HCEC 1CT (cell line): ENCODE measurements around the gene CDK13.
"Not testable (repeated sequence)": the region's sequence is repeated elsewhere in the genome, so short reads cannot be mapped to it uniquely, and the experiment has no call there.

Experiments
- DNase-seq: peaks from one replicate; pipeline ENCODE4 v3.0.0-alpha.2; 2017

CDK13 gene

GRCh38 chr7:40105879-40106473 is 155.9 kb downstream of the CDK13 start:
- no peak for DNase-seq

GRCh38 chr7:40115936-40116335 is 165.9 kb downstream of the CDK13 start:
- no peak for DNase-seq

GRCh38 chr7:40117199-40117598 is 167.1 kb downstream of the CDK13 start:
- not testable (repeated sequence) for DNase-seq

- DNase-seq, result not testable (repeated sequence)
These were observed 168.1 kb downstream of the CDK13 start for GRCh38 chr7:40118201-40118600.

GRCh38 chr7:40120020-40120419 is 170.0 kb downstream of the CDK13 start:
- DNase-seq, result no peak

GRCh38 chr7:40122100-40122939 is 172.3 kb downstream of the CDK13 start:
- not testable (repeated sequence) for DNase-seq

- DNase-seq, result no peak
These were observed 172.8 kb downstream of the CDK13 start for GRCh38 chr7:40122940-40123254.

- DNase-seq, result peak; percentile 3
These were observed 183.7 kb downstream of the CDK13 start for GRCh38 chr7:40133561-40134427.

- DNase-seq, result peak; percentile 79
These were observed 184.6 kb downstream of the CDK13 start, which contains the start of the genes MPLKIP and SUGCT for GRCh38 chr7:40134428-40135316. MPLKIP (minus strand) TSS chr7:40134622; CDS start chr7:40134567, 55 bp downstream. SUGCT (plus strand) TSS chr7:40135005.

GRCh38 chr7:40135317-40135610 is 185.2 kb downstream of the CDK13 start:
- DNase-seq, result no peak

- DNase-seq, result no peak
These were observed 187.5 kb downstream of the CDK13 start for GRCh38 chr7:40137563-40137962.

- no peak for DNase-seq
These were observed 188.9 kb downstream of the CDK13 start for GRCh38 chr7:40138973-40139372.

GRCh38 chr7:40139891-40140290 is 189.8 kb downstream of the CDK13 start:
- not testable (repeated sequence) for DNase-seq

- DNase-seq, result not testable (repeated sequence)
These were observed 191.9 kb downstream of the CDK13 start for GRCh38 chr7:40141916-40142315.

GRCh38 chr7:40145596-40146130 is 195.6 kb downstream of the CDK13 start:
- not testable (repeated sequence) for DNase-seq

- no peak for DNase-seq
These were observed 197.6 kb downstream of the CDK13 start for GRCh38 chr7:40147371-40148246.

GRCh38 chr7:40148247-40148580 is 198.2 kb downstream of the CDK13 start:
- DNase-seq, result not testable (repeated sequence)

GRCh38 chr7:40148671-40149070 is 198.6 kb downstream of the CDK13 start:
- DNase-seq, result no peak
